ENCODE data around the gene SLC25A4.

DNA sequence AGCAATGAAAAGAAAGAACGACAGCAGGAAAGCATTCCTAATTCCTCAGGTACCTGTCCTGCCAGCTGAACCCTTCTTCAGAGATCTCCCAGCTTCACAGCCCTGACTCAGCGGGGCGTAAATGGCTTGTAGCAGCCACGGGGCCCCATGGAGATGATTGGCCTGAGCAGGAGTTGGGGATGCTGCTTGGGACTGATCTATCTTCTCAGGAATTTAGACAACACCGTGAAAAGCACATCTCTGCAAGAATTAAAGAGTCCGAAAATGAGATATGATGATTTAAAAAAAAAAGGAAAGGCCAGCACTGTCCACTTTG lies 22.5 kb upstream of the SLC25A4 start:
- TF ChIP-seq, protein P1, sequence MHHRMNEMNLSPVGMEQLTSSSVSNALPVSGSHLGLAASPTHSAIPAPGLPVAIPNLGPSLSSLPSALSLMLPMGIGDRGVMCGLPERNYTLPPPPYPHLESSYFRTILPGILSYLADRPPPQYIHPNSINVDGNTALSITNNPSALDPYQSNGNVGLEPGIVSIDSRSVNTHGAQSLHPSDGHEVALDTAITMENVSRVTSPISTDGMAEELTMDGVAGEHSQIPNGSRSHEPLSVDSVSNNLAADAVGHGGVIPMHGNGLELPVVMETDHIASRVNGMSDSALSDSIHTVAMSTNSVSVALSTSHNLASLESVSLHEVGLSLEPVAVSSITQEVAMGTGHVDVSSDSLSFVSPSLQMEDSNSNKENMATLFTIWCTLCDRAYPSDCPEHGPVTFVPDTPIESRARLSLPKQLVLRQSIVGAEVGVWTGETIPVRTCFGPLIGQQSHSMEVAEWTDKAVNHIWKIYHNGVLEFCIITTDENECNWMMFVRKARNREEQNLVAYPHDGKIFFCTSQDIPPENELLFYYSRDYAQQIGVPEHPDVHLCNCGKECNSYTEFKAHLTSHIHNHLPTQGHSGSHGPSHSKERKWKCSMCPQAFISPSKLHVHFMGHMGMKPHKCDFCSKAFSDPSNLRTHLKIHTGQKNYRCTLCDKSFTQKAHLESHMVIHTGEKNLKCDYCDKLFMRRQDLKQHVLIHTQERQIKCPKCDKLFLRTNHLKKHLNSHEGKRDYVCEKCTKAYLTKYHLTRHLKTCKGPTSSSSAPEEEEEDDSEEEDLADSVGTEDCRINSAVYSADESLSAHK (tag by site-specific recombination; IDR thresholded peaks at IDR 0.05), result no peak
- TF ChIP-seq, protein P2, sequence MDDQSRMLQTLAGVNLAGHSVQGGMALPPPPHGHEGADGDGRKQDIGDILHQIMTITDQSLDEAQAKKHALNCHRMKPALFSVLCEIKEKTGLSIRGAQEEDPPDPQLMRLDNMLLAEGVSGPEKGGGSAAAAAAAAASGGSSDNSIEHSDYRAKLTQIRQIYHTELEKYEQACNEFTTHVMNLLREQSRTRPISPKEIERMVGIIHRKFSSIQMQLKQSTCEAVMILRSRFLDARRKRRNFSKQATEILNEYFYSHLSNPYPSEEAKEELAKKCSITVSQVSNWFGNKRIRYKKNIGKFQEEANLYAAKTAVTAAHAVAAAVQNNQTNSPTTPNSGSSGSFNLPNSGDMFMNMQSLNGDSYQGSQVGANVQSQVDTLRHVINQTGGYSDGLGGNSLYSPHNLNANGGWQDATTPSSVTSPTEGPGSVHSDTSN (CRISPR knock-in tag; IDR thresholded peaks at IDR 0.05), result no peak
- TF ChIP-seq, protein P3, sequence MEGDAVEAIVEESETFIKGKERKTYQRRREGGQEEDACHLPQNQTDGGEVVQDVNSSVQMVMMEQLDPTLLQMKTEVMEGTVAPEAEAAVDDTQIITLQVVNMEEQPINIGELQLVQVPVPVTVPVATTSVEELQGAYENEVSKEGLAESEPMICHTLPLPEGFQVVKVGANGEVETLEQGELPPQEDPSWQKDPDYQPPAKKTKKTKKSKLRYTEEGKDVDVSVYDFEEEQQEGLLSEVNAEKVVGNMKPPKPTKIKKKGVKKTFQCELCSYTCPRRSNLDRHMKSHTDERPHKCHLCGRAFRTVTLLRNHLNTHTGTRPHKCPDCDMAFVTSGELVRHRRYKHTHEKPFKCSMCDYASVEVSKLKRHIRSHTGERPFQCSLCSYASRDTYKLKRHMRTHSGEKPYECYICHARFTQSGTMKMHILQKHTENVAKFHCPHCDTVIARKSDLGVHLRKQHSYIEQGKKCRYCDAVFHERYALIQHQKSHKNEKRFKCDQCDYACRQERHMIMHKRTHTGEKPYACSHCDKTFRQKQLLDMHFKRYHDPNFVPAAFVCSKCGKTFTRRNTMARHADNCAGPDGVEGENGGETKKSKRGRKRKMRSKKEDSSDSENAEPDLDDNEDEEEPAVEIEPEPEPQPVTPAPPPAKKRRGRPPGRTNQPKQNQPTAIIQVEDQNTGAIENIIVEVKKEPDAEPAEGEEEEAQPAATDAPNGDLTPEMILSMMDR (tag by site-specific recombination; IDR thresholded peaks at IDR 0.05), result no peak
- TF ChIP-seq, protein P4, sequence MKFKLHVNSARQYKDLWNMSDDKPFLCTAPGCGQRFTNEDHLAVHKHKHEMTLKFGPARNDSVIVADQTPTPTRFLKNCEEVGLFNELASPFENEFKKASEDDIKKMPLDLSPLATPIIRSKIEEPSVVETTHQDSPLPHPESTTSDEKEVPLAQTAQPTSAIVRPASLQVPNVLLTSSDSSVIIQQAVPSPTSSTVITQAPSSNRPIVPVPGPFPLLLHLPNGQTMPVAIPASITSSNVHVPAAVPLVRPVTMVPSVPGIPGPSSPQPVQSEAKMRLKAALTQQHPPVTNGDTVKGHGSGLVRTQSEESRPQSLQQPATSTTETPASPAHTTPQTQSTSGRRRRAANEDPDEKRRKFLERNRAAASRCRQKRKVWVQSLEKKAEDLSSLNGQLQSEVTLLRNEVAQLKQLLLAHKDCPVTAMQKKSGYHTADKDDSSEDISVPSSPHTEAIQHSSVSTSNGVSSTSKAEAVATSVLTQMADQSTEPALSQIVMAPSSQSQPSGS (tag by site-specific recombination; IDR thresholded peaks at IDR 0.05; ENCODE audit: low read depth), result no peak
- TF ChIP-seq ZNF112 (tag by site-specific recombination; IDR thresholded peaks at IDR 0.05), result no peak
- TF ChIP-seq ZNF514 (tag by site-specific recombination; IDR thresholded peaks at IDR 0.05), result no peak
- no peak for TF ChIP-seq ZNF302 (tag by site-specific recombination; IDR thresholded peaks at IDR 0.05; ENCODE audit: low read depth)
- TF ChIP-seq ZNF350 (tag by site-specific recombination; IDR thresholded peaks at IDR 0.05), result no peak
- TF ChIP-seq IKZF3 (tag by site-specific recombination; IDR thresholded peaks at IDR 0.05), result no peak
- TF ChIP-seq ZNF24 (tag by site-specific recombination; IDR thresholded peaks at IDR 0.05), result no peak
- TF ChIP-seq ZNF707 (tag by site-specific recombination; IDR thresholded peaks at IDR 0.05), result no peak
- no peak for TF ChIP-seq ZNF629 (tag by site-specific recombination; IDR thresholded peaks at IDR 0.05)
- TF ChIP-seq, protein P5, sequence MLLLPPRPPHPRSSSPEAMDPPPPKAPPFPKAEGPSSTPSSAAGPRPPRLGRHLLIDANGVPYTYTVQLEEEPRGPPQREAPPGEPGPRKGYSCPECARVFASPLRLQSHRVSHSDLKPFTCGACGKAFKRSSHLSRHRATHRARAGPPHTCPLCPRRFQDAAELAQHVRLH (tag by site-specific recombination; IDR thresholded peaks at IDR 0.05), result no peak
- TF ChIP-seq PRDM1 (tag by site-specific recombination; IDR thresholded peaks at IDR 0.05), result no peak
